GM19452 (cell line): ENCODE results near the gene AJUBA.
"Not testable (repeated sequence)": the region's sequence is repeated elsewhere in the genome, so short reads cannot be mapped to it uniquely, and the experiment has no call there.

Source experiments
- ATAC-seq: cut with Tn5 transposase; IDR thresholded peaks from one replicate; pipeline ENCODE4 v1.9.1; 2021; ENCODE audit not compliant: unreplicated experiment

Gene AJUBA

GRCh38 chr14:22982477-22983245 is at the start of gene AJUBA:
Gene AJUBA, minus strand, starts transcription at chr14:22982551. Its CDS starts 285 bp downstream, at chr14:22982266.
- no peak for ATAC-seq

GRCh38 chr14:23030936-23031335 is 48.6 kb upstream of the AJUBA start:
- ATAC-seq = no peak

- no peak for ATAC-seq
Measured at GRCh38 chr14:23028799-23029198, 46.4 kb upstream of the AJUBA start.

- no peak for ATAC-seq
Measured at GRCh38 chr14:23025151-23025814, 42.9 kb upstream of the AJUBA start.

- no peak for ATAC-seq
Measured at GRCh38 chr14:23024612-23025075, 42.3 kb upstream of the AJUBA start.

- no peak for ATAC-seq
Measured at GRCh38 chr14:23023795-23024152, 41.4 kb upstream of the AJUBA start.

GRCh38 chr14:23023022-23023794 is 40.9 kb upstream of the AJUBA start:
- ATAC-seq = no peak

- no peak for ATAC-seq
Measured at GRCh38 chr14:23021889-23022442, 39.6 kb upstream of the AJUBA start.

- no peak for ATAC-seq
Measured at GRCh38 chr14:23021434-23021833, 39.1 kb upstream of the AJUBA start.

- no peak for ATAC-seq
Measured at GRCh38 chr14:23020143-23021128, 38.1 kb upstream of the AJUBA start.

GRCh38 chr14:23018107-23018506 is 35.8 kb upstream of the AJUBA start:
- no peak for ATAC-seq

GRCh38 chr14:23017091-23017490 is 34.7 kb upstream of the AJUBA start:
- ATAC-seq = no peak

GRCh38 chr14:23015618-23016017 is 33.3 kb upstream of the AJUBA start:
- ATAC-seq = no peak

GRCh38 chr14:23013749-23014054 is 31.4 kb upstream of the AJUBA start:
- not testable (repeated sequence) for ATAC-seq

- no peak for ATAC-seq
Measured at GRCh38 chr14:23013054-23013748, 30.9 kb upstream of the AJUBA start.

- ATAC-seq = no peak
Measured at GRCh38 chr14:23009939-23010726, 27.8 kb upstream of the AJUBA start, which contains the start of gene C14orf93. Gene C14orf93, minus strand, starts transcription at chr14:23010143. Its CDS starts 11,120 bp downstream, at chr14:22999023.

GRCh38 chr14:23009483-23009938 is 27.2 kb upstream of the AJUBA start:
- no peak for ATAC-seq

GRCh38 chr14:23008831-23009230 is 26.5 kb upstream of the AJUBA start:
- no peak for ATAC-seq
